ENCODE results near the gene VENTX.
A peak's percentile ranks its signal among the peaks of the same experiment; 100 is the strongest.

VENTX gene

DNA sequence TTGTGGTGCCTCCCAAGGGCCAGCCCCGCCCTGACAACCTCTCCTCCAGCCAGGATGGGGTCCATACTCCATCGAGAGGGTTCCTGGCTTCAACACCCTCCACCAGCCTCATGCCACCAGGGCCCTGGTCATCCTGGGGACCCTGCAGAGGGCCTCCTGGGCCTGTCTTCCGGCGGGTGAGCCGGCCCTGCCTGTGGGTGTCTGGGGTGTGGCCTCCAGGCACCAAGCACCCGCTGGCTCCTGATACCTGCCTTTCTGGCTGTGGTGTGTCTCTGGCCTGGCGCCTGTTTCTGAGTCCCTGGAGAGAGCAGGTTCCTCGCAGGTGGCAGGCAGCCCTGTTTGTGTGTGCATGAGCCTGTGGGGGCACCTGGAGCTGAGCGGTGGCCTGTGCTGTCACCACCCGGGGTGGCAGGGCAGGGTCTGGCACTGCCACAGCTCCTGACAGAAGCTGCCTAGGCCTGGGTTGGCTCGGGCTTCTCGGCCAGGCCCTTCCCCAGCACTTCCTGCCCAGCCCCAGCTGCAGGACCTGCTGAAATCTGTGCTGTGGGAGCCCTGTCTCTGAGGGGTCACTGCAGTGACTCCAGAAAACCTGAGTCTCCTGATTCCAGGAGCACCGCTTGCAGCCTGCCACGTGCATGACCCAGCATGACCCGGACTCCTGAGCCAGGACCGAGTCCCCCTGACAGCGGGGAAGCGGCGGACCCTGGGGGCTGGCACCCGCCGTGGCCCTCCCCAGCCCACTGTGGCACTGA is 20.6 kb downstream of the VENTX start:
- peak overlapping the region; percentile 56 for H3K4me3 ChIP-seq (ENCODE audit: low read length)
- 0 out of 2 replicates have a peak, but pooled peaks cover 6% of the 10 kb centered on the region for H3K27me3 ChIP-seq (ENCODE audit: control insufficient read depth, low read length)
- H3K9me2 ChIP-seq (replicated peaks; ENCODE audit: control insufficient read depth, low read length): no peaks in the 10 kb centered on the region
- H3K79me2 ChIP-seq (ENCODE audit: control insufficient read depth, low read length): no peaks in the 10 kb centered on the region
- peaks cover 10% of the 10 kb centered on the region; the same call in 1 of the 2 replicates for H3K9me3 ChIP-seq (ENCODE audit: control insufficient read depth, insufficient read depth, low read length)
- TF ChIP-seq EZH2phosphoT487 (IDR thresholded peaks at IDR 0.05; ENCODE audit: borderline replicate concordance, low read length): no peak
- TF ChIP-seq, protein P1, sequence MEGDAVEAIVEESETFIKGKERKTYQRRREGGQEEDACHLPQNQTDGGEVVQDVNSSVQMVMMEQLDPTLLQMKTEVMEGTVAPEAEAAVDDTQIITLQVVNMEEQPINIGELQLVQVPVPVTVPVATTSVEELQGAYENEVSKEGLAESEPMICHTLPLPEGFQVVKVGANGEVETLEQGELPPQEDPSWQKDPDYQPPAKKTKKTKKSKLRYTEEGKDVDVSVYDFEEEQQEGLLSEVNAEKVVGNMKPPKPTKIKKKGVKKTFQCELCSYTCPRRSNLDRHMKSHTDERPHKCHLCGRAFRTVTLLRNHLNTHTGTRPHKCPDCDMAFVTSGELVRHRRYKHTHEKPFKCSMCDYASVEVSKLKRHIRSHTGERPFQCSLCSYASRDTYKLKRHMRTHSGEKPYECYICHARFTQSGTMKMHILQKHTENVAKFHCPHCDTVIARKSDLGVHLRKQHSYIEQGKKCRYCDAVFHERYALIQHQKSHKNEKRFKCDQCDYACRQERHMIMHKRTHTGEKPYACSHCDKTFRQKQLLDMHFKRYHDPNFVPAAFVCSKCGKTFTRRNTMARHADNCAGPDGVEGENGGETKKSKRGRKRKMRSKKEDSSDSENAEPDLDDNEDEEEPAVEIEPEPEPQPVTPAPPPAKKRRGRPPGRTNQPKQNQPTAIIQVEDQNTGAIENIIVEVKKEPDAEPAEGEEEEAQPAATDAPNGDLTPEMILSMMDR (IDR thresholded peaks at IDR 0.05; ENCODE audit: low read depth, low read length, poor library complexity, severe bottlenecking): no peak
- H3F3A ChIP-seq (ENCODE audit: control insufficient read depth, insufficient read depth): no peaks in the 10 kb centered on the region
- peaks cover 38% of the 10 kb centered on the region for H3K4me1 ChIP-seq (ENCODE audit: control insufficient read depth, low read length)
- H3K27ac ChIP-seq (ENCODE audit: low read depth, low read length): no peak overlapping the region
- H3K36me3 ChIP-seq (ENCODE audit: control insufficient read depth, low read length): no peaks in the 10 kb centered on the region
- peak overlapping the region; percentile 73 for H3K4me2 ChIP-seq (ENCODE audit: low read length)
- no peaks in the 10 kb centered on the region for H4K20me1 ChIP-seq (ENCODE audit: control insufficient read depth, insufficient read depth, low read depth, low read length)

DNA sequence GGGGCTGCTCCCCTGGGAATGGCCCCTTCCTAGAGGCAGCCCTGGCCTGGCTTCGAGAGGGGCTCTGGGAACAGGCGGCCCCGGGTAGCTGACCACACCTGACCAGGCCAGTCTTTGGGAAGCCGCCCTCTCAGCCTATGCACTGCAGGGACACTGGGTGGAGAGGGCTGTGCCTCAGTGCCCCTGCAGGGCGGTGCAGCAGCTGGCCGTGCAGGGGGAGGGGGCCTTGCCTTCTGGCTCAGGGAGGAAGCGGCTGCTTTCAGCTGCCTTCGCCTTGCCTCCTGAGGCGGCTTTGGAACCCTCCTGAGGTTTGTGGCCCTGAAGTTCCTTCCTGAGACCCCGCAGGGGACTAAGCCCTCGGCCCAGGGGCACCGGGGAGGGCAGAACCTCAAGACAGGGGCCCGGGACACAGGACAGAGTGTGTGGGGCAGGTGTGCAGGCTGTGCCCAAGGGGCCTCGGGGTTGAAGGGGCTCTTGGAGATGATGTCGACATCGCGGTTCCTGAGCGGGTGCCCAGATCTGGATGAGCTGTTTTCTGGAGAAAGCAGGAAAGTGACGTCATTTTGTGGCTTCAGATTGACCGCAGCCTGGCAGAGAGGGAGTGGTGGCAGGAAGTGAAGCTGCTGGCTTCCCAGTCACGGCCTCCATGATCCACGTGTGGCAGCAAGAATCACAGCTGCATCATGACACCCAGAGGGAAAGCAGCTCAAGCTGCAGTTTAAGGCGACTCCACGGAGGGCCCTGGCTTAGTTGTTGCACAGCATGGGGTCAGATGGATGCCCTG is 21.4 kb downstream of the VENTX start:
- Histone ChIP-seq H3K4me1 (ENCODE audit: control insufficient read depth, low read length) (peaks cover 38% of the 10 kb centered on the region), H3K4me3 (ENCODE audit: low read length) (peak overlapping the region; percentile 1; the same call in 1 of the 2 replicates), H3K4me2 (ENCODE audit: low read length) (peak overlapping the region; percentile 73), H3K79me2 (ENCODE audit: control insufficient read depth, low read length) (no peaks in the 10 kb centered on the region), H3K9me2 (replicated peaks; ENCODE audit: control insufficient read depth, low read length) (no peaks in the 10 kb centered on the region), H3K27me3 (ENCODE audit: control insufficient read depth, low read length) (0 out of 2 replicates have a peak, but pooled peaks cover 6% of the 10 kb centered on the region), H3F3A (ENCODE audit: control insufficient read depth, insufficient read depth) (no peaks in the 10 kb centered on the region), H3K36me3 (ENCODE audit: control insufficient read depth, low read length) (no peaks in the 10 kb centered on the region), H4K20me1 (ENCODE audit: control insufficient read depth, insufficient read depth, low read depth, low read length) (no peaks in the 10 kb centered on the region), H3K27ac (ENCODE audit: low read depth, low read length) (no peak overlapping the region), H3K9me3 (ENCODE audit: control insufficient read depth, insufficient read depth, low read length) (peaks cover 10% of the 10 kb centered on the region; the same call in 1 of the 2 replicates)
- no peak for TF ChIP-seq EZH2phosphoT487 (IDR thresholded peaks at IDR 0.05; ENCODE audit: borderline replicate concordance, low read length)
- TF ChIP-seq, protein P1 (IDR thresholded peaks at IDR 0.05; ENCODE audit: low read depth, low read length, poor library complexity, severe bottlenecking): no peak

DNA sequence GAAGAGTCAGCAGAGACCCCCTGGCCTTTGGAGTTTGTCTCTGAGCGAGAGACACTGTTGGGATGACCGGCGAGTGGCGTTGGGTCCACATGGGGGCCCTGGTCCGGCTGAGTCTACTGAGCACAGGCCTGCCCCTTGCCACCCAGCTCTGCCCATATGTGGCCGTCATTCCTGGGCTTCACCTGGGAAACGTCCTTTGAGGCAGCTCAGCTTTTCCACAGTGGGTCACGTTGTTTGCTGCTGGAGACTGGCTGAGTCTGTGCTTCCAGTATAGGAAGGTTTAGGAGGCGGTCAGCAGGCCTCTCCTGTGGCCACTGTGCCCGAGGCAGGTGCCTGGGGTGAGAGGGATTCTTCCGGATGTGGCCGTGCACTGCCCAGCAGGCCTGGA is 21.9 kb downstream of the VENTX start:
- H3K4me1 ChIP-seq (ENCODE audit: control insufficient read depth, low read length): peaks cover 38% of the 10 kb centered on the region
- no peaks in the 10 kb centered on the region for H3K36me3 ChIP-seq (ENCODE audit: control insufficient read depth, low read length)
- no peaks in the 10 kb centered on the region for H3K79me2 ChIP-seq (ENCODE audit: control insufficient read depth, low read length)
- peaks cover 10% of the 10 kb centered on the region; the same call in 1 of the 2 replicates for H3K9me3 ChIP-seq (ENCODE audit: control insufficient read depth, insufficient read depth, low read length)
- no peaks in the 10 kb centered on the region for H4K20me1 ChIP-seq (ENCODE audit: control insufficient read depth, insufficient read depth, low read depth, low read length)
- H3F3A ChIP-seq (ENCODE audit: control insufficient read depth, insufficient read depth): no peaks in the 10 kb centered on the region
- no peak for TF ChIP-seq EZH2phosphoT487 (IDR thresholded peaks at IDR 0.05; ENCODE audit: borderline replicate concordance, low read length)
- TF ChIP-seq, protein P1 (IDR thresholded peaks at IDR 0.05; ENCODE audit: low read depth, low read length, poor library complexity, severe bottlenecking): no peak
- H3K4me3 ChIP-seq (ENCODE audit: low read length): no peak overlapping the region
- H3K27ac ChIP-seq (ENCODE audit: low read depth, low read length): no peak overlapping the region
- H3K27me3 ChIP-seq (ENCODE audit: control insufficient read depth, low read length): 0 out of 2 replicates have a peak, but pooled peaks cover 6% of the 10 kb centered on the region
- peak overlapping the region; percentile 73; the same call in 1 of the 2 replicates for H3K4me2 ChIP-seq (ENCODE audit: low read length)
- no peaks in the 10 kb centered on the region for H3K9me2 ChIP-seq (replicated peaks; ENCODE audit: control insufficient read depth, low read length)

Measured in DOHH2 (cell line).